HEK293 (cell line): ENCODE results near the gene SEMA4F.

ENCODE experiments used
- CTCF ChIA-PET: fragments of 350-600 bp; formaldehyde crosslinking; extraction: SDS; loops from one replicate; lab custom pipeline; 2021; ENCODE audit warnings: antibody characterized with exemption; lab: Yijun Ruan, JAX
- POLR2A ChIA-PET: fragments of 300-600 bp; formaldehyde crosslinking; extraction: SDS; loops from one replicate; lab custom pipeline; 2020; ENCODE audit warnings: antibody characterized with exemption, inconsistent platforms; lab: Yijun Ruan, JAX
- H3K27ac ChIP-seq: fragments of 200-500 bp; sonication (Bioruptor generic); 2 replicates; pipeline ENCODE4 v1.5.1; 2014; ENCODE audit warnings: low read depth, low read length, control low read depth, inconsistent platforms; ENCODE audit errors: extremely low read depth
- H3K36me3 ChIP-seq, 2 experiments: fragments of 200-500 bp in 1 of 2; sonication (Bioruptor generic) in 1 of 2; 1 replicate in 1 of 2; 2 replicates in 1 of 2; pipeline ENCODE4 v1.5.1; 2014 to 2017; ENCODE audit warnings: inconsistent platforms in 2 of 2, low read length in 2 of 2; ENCODE audit not compliant: control insufficient read depth in 2 of 2, insufficient read depth in 1 of 2
- H3K4me1 ChIP-seq: fragments of 200-500 bp; sonication (Bioruptor generic); 2 replicates; pipeline ENCODE4 v1.5.1; 2014; ENCODE audit warnings: mild to moderate bottlenecking, low read length, inconsistent platforms; ENCODE audit not compliant: control insufficient read depth, insufficient read depth
- H3K4me3 ChIP-seq: 2 replicates; pipeline ENCODE4 v1.5.1; 2011; ENCODE audit warnings: low read depth, mild to moderate bottlenecking, control low read depth, low read length, moderate library complexity
- H3K9me3 ChIP-seq: fragments of 200-500 bp; sonication (Bioruptor generic); 2 replicates; pipeline ENCODE4 v1.5.1; 2014; ENCODE audit warnings: low read depth, low read length, inconsistent platforms; ENCODE audit not compliant: control insufficient read depth, insufficient read depth
- BCL11A ChIP-seq: fragments of 450-650 bp; formaldehyde crosslinking; IDR thresholded peaks from 2 replicates; pipeline ENCODE4 v1.5.1; 2016; ENCODE audit warnings: low read depth, missing biosample characterization, missing genetic modification characterization
- GLI4 ChIP-seq: fragments of 450-650 bp; formaldehyde crosslinking; IDR thresholded peaks from 2 replicates; pipeline ENCODE4 v1.5.1; 2016; ENCODE audit warnings: missing biosample characterization, missing genetic modification characterization
- GLIS1 ChIP-seq: fragments of 450-650 bp; formaldehyde crosslinking; IDR thresholded peaks from 2 replicates; pipeline ENCODE4 v1.5.1; 2016; ENCODE audit warnings: missing biosample characterization, missing genetic modification characterization
- IKZF3 ChIP-seq: fragments of 450-650 bp; IDR thresholded peaks from 2 replicates; pipeline ENCODE4 v1.5.0; 2018; ENCODE audit warnings: missing biosample characterization, mild to moderate bottlenecking, missing genetic modification characterization, moderate library complexity
- KLF10 ChIP-seq: fragments of 450-650 bp; IDR thresholded peaks from 2 replicates; pipeline ENCODE4 v1.5.1; 2018; ENCODE audit warnings: missing biosample characterization, mild to moderate bottlenecking, missing genetic modification characterization
- KLF7 ChIP-seq: fragments of 450-650 bp; formaldehyde crosslinking; IDR thresholded peaks from 2 replicates; pipeline ENCODE4 v1.5.1; 2016; ENCODE audit warnings: missing biosample characterization, missing genetic modification characterization, borderline replicate concordance
- MYNN ChIP-seq: fragments of 450-650 bp; formaldehyde crosslinking; IDR thresholded peaks from 2 replicates; pipeline ENCODE4 v1.5.1; 2016; ENCODE audit warnings: missing biosample characterization, missing genetic modification characterization, borderline replicate concordance
- ZBTB11 ChIP-seq: fragments of 450-650 bp; formaldehyde crosslinking; conservative IDR thresholded peaks from 2 replicates; pipeline ENCODE4 v1.5.1; 2016; ENCODE audit warnings: low read depth, missing biosample characterization, missing genetic modification characterization
- ZBTB44 ChIP-seq: fragments of 450-650 bp; IDR thresholded peaks from 2 replicates; pipeline ENCODE4 v1.5.1; 2018; ENCODE audit warnings: missing biosample characterization, mild to moderate bottlenecking, missing genetic modification characterization
- ZBTB48 ChIP-seq: fragments of 450-650 bp; formaldehyde crosslinking; IDR thresholded peaks from 2 replicates; pipeline ENCODE4 v1.5.1; 2016; ENCODE audit warnings: missing biosample characterization, missing genetic modification characterization
- ZFHX2 ChIP-seq: fragments of 450-650 bp; formaldehyde crosslinking; conservative IDR thresholded peaks from 2 replicates; pipeline ENCODE4 v1.5.1; 2016; ENCODE audit warnings: missing biosample characterization, missing genetic modification characterization
- ZIC2 ChIP-seq: fragments of 450-650 bp; formaldehyde crosslinking; IDR thresholded peaks from 2 replicates; pipeline ENCODE4 v1.5.1; 2016; ENCODE audit warnings: missing biosample characterization, missing genetic modification characterization
- ZNF132 ChIP-seq: fragments of 450-650 bp; formaldehyde crosslinking; IDR thresholded peaks from 2 replicates; pipeline ENCODE4 v1.5.1; 2017; ENCODE audit warnings: missing biosample characterization, missing genetic modification characterization, borderline replicate concordance
- ZNF18 ChIP-seq: fragments of 450-650 bp; formaldehyde crosslinking; IDR thresholded peaks from 2 replicates; pipeline ENCODE4 v1.5.1; 2016; ENCODE audit warnings: missing biosample characterization, missing genetic modification characterization
- ZNF202 ChIP-seq: fragments of 450-650 bp; formaldehyde crosslinking; IDR thresholded peaks from 2 replicates; pipeline ENCODE4 v1.5.1; 2016; ENCODE audit warnings: missing biosample characterization, missing genetic modification characterization, borderline replicate concordance
- ZNF311 ChIP-seq: fragments of 450-650 bp; formaldehyde crosslinking; IDR thresholded peaks from 2 replicates; pipeline ENCODE4 v1.5.1; 2017; ENCODE audit warnings: missing biosample characterization, missing genetic modification characterization, borderline replicate concordance
- ZNF366 ChIP-seq: fragments of 450-650 bp; formaldehyde crosslinking; conservative IDR thresholded peaks from 2 replicates; pipeline ENCODE4 v1.5.1; 2016; ENCODE audit warnings: missing biosample characterization, missing genetic modification characterization
- ZNF473 ChIP-seq: fragments of 450-650 bp; formaldehyde crosslinking; IDR thresholded peaks from 2 replicates; pipeline ENCODE4 v1.5.1; 2017; ENCODE audit warnings: missing biosample characterization, missing genetic modification characterization
- ZNF510 ChIP-seq: fragments of 450-650 bp; formaldehyde crosslinking; IDR thresholded peaks from 2 replicates; pipeline ENCODE4 v1.5.1; 2018; ENCODE audit warnings: mild to moderate bottlenecking, missing genetic modification characterization, missing biosample characterization; ENCODE audit not compliant: insufficient replicate concordance
- ZNF514 ChIP-seq: fragments of 450-650 bp; formaldehyde crosslinking; IDR thresholded peaks from 2 replicates; pipeline ENCODE4 v1.5.1; 2016; ENCODE audit warnings: missing biosample characterization, missing genetic modification characterization
- ZNF521 ChIP-seq: fragments of 450-650 bp; formaldehyde crosslinking; IDR thresholded peaks from 2 replicates; pipeline ENCODE4 v1.5.1; 2017; ENCODE audit warnings: missing biosample characterization, mild to moderate bottlenecking, missing genetic modification characterization
- ZNF529 ChIP-seq: fragments of 450-650 bp; formaldehyde crosslinking; IDR thresholded peaks from 2 replicates; pipeline ENCODE4 v1.5.1; 2017; ENCODE audit warnings: missing genetic modification characterization, missing biosample characterization; ENCODE audit not compliant: insufficient replicate concordance
- ZNF585B ChIP-seq: fragments of 450-650 bp; formaldehyde crosslinking; IDR thresholded peaks from 2 replicates; pipeline ENCODE4 v1.5.1; 2016; ENCODE audit warnings: missing biosample characterization, missing genetic modification characterization
- ZNF623 ChIP-seq: fragments of 450-650 bp; formaldehyde crosslinking; IDR thresholded peaks from 2 replicates; pipeline ENCODE4 v1.5.1; 2016; ENCODE audit warnings: missing biosample characterization, missing genetic modification characterization
- ZNF626 ChIP-seq: fragments of 450-650 bp; sonication (Bioruptor Pico); formaldehyde crosslinking; IDR thresholded peaks from 2 replicates; pipeline ENCODE4 v1.5.1; 2018; ENCODE audit warnings: missing biosample characterization, missing genetic modification characterization, inconsistent platforms
- ZNF658 ChIP-seq: fragments of 450-650 bp; formaldehyde crosslinking; IDR thresholded peaks from 2 replicates; pipeline ENCODE4; 2016; ENCODE audit warnings: missing biosample characterization, missing genetic modification characterization
- ZNF701 ChIP-seq: fragments of 450-650 bp; formaldehyde crosslinking; IDR thresholded peaks from 2 replicates; pipeline ENCODE4 v1.5.1; 2016; ENCODE audit warnings: missing biosample characterization, missing genetic modification characterization
- ZNF768 ChIP-seq: fragments of 450-650 bp; formaldehyde crosslinking; IDR thresholded peaks from 2 replicates; pipeline ENCODE4 v1.5.1; 2018; ENCODE audit warnings: missing biosample characterization, mild to moderate bottlenecking, missing genetic modification characterization
- ZNF785 ChIP-seq: fragments of 450-650 bp; formaldehyde crosslinking; IDR thresholded peaks from 2 replicates; pipeline ENCODE4 v1.5.1; 2016; ENCODE audit warnings: missing biosample characterization, missing genetic modification characterization
- ZSCAN4 ChIP-seq: fragments of 450-650 bp; formaldehyde crosslinking; IDR thresholded peaks from 2 replicates; pipeline ENCODE4 v1.5.1; 2017; ENCODE audit warnings: missing biosample characterization, missing genetic modification characterization

SEMA4F gene

GRCh38 chr2:74695663-74696062 is 41.6 kb downstream of the SEMA4F start:
- Histone ChIP-seq H3K27ac (no peak overlapping the region), H3K4me1 (no peaks in the 10 kb centered on the region), H3K9me3 (no peaks in the 10 kb centered on the region), H3K36me3 (no peaks in the 10 kb centered on the region), H3K4me3 (no peak overlapping the region)
- TF ChIP-seq BCL11A (tag by site-specific recombination), result no peak
- no peak for TF ChIP-seq ZNF626 (tag by site-specific recombination)
- no peak for TF ChIP-seq ZNF623 (tag by site-specific recombination)
- TF ChIP-seq KLF10 (tag by site-specific recombination), result no peak
- TF ChIP-seq ZNF785 (tag by site-specific recombination), result no peak
- TF ChIP-seq ZNF768 (tag by site-specific recombination), result no peak
- TF ChIP-seq ZBTB44 (tag by site-specific recombination), result no peak
- no peak for TF ChIP-seq ZNF658 (tag by site-specific recombination)
- no peak for TF ChIP-seq ZBTB11 (tag by site-specific recombination)
- no peak for TF ChIP-seq IKZF3 (tag by site-specific recombination)
- TF ChIP-seq ZIC2 (tag by site-specific recombination), result no peak
- TF ChIP-seq ZNF514 (tag by site-specific recombination), result no peak
- TF ChIP-seq ZNF202 (tag by site-specific recombination), result no peak
- POLR2A ChIA-PET, result no interaction called here
- CTCF ChIA-PET, result interaction anchor here (1.6 to 2.2 kb wide), 2 partner anchors 18 to 181 kb away, joined by 9 to 18 read pairs; no protein-coding TSS in a partner anchor

GRCh38 chr2:74696829-74697228 is 42.8 kb downstream of the SEMA4F start:
- no peak overlapping the region for H3K4me3 ChIP-seq
- ChIA-PET POLR2A (interaction anchor here (0.5 kb wide), 1 partner anchor 138 kb away, joined by 3 read pairs; no protein-coding TSS in a partner anchor), CTCF (interaction anchor here (0.6 to 1.7 kb wide), 5 partner anchors 8 to 181 kb away, joined by 3 to 6 read pairs (median 4); no protein-coding TSS in a partner anchor)
- no peak overlapping the region for H3K27ac ChIP-seq
- H3K4me1 ChIP-seq, result no peaks in the 10 kb centered on the region
- H3K36me3 ChIP-seq, result no peaks in the 10 kb centered on the region
- no peaks in the 10 kb centered on the region for H3K9me3 ChIP-seq
- no peak for TF ChIP-seq ZNF311 (tag by site-specific recombination)
- no peak for TF ChIP-seq ZNF521 (tag by site-specific recombination)
- TF ChIP-seq ZNF366 (tag by site-specific recombination), result no peak
- no peak for TF ChIP-seq ZNF514 (tag by site-specific recombination)
- no peak for TF ChIP-seq ZNF473
- no peak for TF ChIP-seq ZNF18 (tag by site-specific recombination)
- no peak for TF ChIP-seq ZSCAN4 (tag by site-specific recombination)
- TF ChIP-seq ZNF701 (tag by site-specific recombination), result no peak
- TF ChIP-seq ZNF529 (tag by site-specific recombination), result no peak
- TF ChIP-seq GLIS1 (tag by site-specific recombination), result no peak
- TF ChIP-seq MYNN, result no peak
- no peak for TF ChIP-seq GLI4 (tag by site-specific recombination)
- TF ChIP-seq ZFHX2 (tag by site-specific recombination), result no peak
- TF ChIP-seq ZBTB48 (tag by site-specific recombination), result no peak
- no peak for TF ChIP-seq ZNF132 (tag by site-specific recombination)
- no peak for TF ChIP-seq ZNF510 (tag by site-specific recombination)
- TF ChIP-seq ZNF585B (tag by site-specific recombination), result no peak
- no peak for TF ChIP-seq KLF7 (tag by site-specific recombination)
